CD4-positive, alpha-beta T cell treated with Interleukin-1 beta for 1 hour (primary cell): ENCODE measurements around the gene OGT.
"Not testable (repeated sequence)": the region's sequence is repeated elsewhere in the genome, so short reads cannot be mapped to it uniquely, and the experiment has no call there.

ENCODE experiments used
- DNase-seq, 2 donors: peaks; one replicate each; pipeline ENCODE4 v3.0.0-alpha.2; 2020 to 2022

Gene OGT

GRCh38 chrX:71599965-71600364, 67.1 kb downstream of the OGT start:
- DNase-seq = no peak

GRCh38 chrX:71603618-71604017, 70.7 kb downstream of the OGT start:
- DNase-seq = no peak

- no peak for DNase-seq
Observed at GRCh38 chrX:71604141-71604540, 71.2 kb downstream of the OGT start.

- no peak for DNase-seq
Observed at GRCh38 chrX:71604796-71605568, 72.1 kb downstream of the OGT start.

- DNase-seq = peak; percentile 44 to 48
Observed at GRCh38 chrX:71606536-71607216, 73.8 kb downstream of the OGT start.

- DNase-seq = no peak
Observed at GRCh38 chrX:71607488-71607887, 74.6 kb downstream of the OGT start.

- no peak for DNase-seq
Observed at GRCh38 chrX:71609095-71609750, 76.3 kb downstream of the OGT start.

- not testable (repeated sequence) for DNase-seq
Observed at GRCh38 chrX:71611736-71612135, 78.8 kb downstream of the OGT start.

GRCh38 chrX:71612256-71612655, 79.4 kb downstream of the OGT start:
- no peak for DNase-seq

- DNase-seq = no peak
Observed at GRCh38 chrX:71615056-71615455, 82.2 kb downstream of the OGT start.

GRCh38 chrX:71615954-71616353, 83.0 kb downstream of the OGT start:
- no peak for DNase-seq

GRCh38 chrX:71616672-71617529, 84.0 kb downstream of the OGT start:
- peak; percentile 20 to 34 for DNase-seq

- no peak for DNase-seq
Observed at GRCh38 chrX:71617742-71618141, 84.8 kb downstream of the OGT start.

GRCh38 chrX:71618303-71618721, 85.4 kb downstream of the OGT start, which contains the start of gene CXCR3:
CXCR3 (minus strand) TSS chrX:71618511; CDS start chrX:71618449, 62 bp downstream.
- DNase-seq = peak; percentile 45 to 51

- DNase-seq = no peak
Observed at GRCh38 chrX:71618787-71619186, 85.9 kb downstream of the OGT start.

GRCh38 chrX:71619193-71619592, 86.3 kb downstream of the OGT start:
- DNase-seq = peak; percentile 47 to 49

- DNase-seq = no peak
Observed at GRCh38 chrX:71619986-71620385, 87.1 kb downstream of the OGT start.

- no peak for DNase-seq
Observed at GRCh38 chrX:71621603-71622002, 88.7 kb downstream of the OGT start.

GRCh38 chrX:71622032-71622575, 89.2 kb downstream of the OGT start:
- DNase-seq = no peak

GRCh38 chrX:71622576-71623450, 89.9 kb downstream of the OGT start:
- peak; percentile 77 to 82 for DNase-seq

- peak; percentile 22 to 39 for DNase-seq
Observed at GRCh38 chrX:71623714-71624113, 90.8 kb downstream of the OGT start.
